ENCODE results near the gene AMPH.

DNA sequence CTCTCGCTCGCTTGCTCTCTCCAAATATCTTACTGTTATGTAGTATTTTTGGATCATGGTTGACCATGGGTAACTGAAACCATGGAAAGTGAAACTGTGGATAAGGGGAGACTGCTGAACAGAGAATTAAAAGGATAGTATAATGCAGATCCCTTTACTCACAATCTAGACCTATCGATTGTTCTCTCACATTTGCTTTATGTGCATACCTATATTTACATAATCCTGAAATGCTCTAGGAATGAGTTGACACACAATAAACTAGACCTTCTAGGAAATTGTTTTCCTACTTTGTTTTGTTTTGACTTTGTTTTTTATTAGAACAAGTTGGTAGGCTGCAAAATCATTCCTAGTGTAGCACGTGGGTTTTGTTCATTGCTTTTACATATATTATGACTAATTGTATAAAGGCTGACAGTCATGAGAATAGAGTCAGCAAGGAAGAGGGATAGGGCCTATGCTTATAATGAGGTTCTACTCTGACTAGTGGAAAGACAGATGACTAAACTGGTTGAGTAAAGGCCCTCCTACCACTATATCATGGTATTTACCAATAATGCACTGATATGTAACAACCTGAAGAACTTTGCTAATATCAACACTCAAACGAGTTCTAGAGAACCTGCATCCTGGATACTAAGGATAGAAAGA lies 182.5 kb downstream of the AMPH start:
- TF ChIP-seq POLR2A (IDR thresholded peaks at IDR 0.05) (no peak), POLR2AphosphoS5 (IDR thresholded peaks at IDR 0.05) (no peak), CTCF (IDR thresholded peaks at IDR 0.05) (no peak)

Data from upper lobe of left lung (tissue), 4 donors.